Fibroblast of skin of left biceps (primary cell): ENCODE measurements around the gene CEACAM19.
A peak's percentile ranks its signal among the peaks of the same experiment; 100 is the strongest.
"Not testable (repeated sequence)": the region's sequence is repeated elsewhere in the genome, so short reads cannot be mapped to it uniquely, and the experiment has no call there.

Experiments used
- DNase-seq, 2 experiments: peaks; one replicate each; pipeline ENCODE4 v3.0.0-alpha.2; 2013; ENCODE audit warnings: low read depth in 2 of 2

Gene CEACAM19

GRCh38 chr19:44700547-44700946 is 29.3 kb downstream of the CEACAM19 start:
- DNase-seq: no peak

- no peak for DNase-seq
Measured at GRCh38 chr19:44701228-44701627, 29.9 kb downstream of the CEACAM19 start.

- no peak for DNase-seq
Measured at GRCh38 chr19:44702551-44703176, 31.4 kb downstream of the CEACAM19 start.

GRCh38 chr19:44703336-44704078 is 32.2 kb downstream of the CEACAM19 start:
- DNase-seq: no peak

- DNase-seq: no peak
Measured at GRCh38 chr19:44704982-44705381, 33.7 kb downstream of the CEACAM19 start.

GRCh38 chr19:44705502-44706010 is 34.3 kb downstream of the CEACAM19 start:
- DNase-seq: no peak

GRCh38 chr19:44706506-44707236 is 35.4 kb downstream of the CEACAM19 start:
- DNase-seq: no peak

- DNase-seq: no peak
Measured at GRCh38 chr19:44707794-44708193, 36.5 kb downstream of the CEACAM19 start.

- no peak for DNase-seq
Measured at GRCh38 chr19:44708940-44709339, 37.7 kb downstream of the CEACAM19 start.

- not testable (repeated sequence) for DNase-seq
Measured at GRCh38 chr19:44709434-44710266, 38.4 kb downstream of the CEACAM19 start.

- no peak for DNase-seq
Measured at GRCh38 chr19:44710483-44710882, 39.2 kb downstream of the CEACAM19 start.

- no peak for DNase-seq
Measured at GRCh38 chr19:44712864-44713515, 41.7 kb downstream of the CEACAM19 start.

GRCh38 chr19:44714597-44715169 is 43.4 kb downstream of the CEACAM19 start:
- DNase-seq: no peak

- no peak for DNase-seq
Measured at GRCh38 chr19:44717603-44718002, 46.3 kb downstream of the CEACAM19 start.

- peak; percentile 30 to 31 for DNase-seq
Measured at GRCh38 chr19:44718441-44719261, 47.4 kb downstream of the CEACAM19 start.

- no peak for DNase-seq
Measured at GRCh38 chr19:44719262-44719701, 48.0 kb downstream of the CEACAM19 start.

GRCh38 chr19:44720396-44720795 is 49.1 kb downstream of the CEACAM19 start:
- DNase-seq: not testable (repeated sequence)

- DNase-seq: no peak
Measured at GRCh38 chr19:44720945-44721344, 49.7 kb downstream of the CEACAM19 start.

GRCh38 chr19:44721369-44721768 is 50.1 kb downstream of the CEACAM19 start:
- DNase-seq: not testable (repeated sequence)
